HepG2 (cell line): ENCODE results near the gene FXYD5. TPM values are rescaled to one million over a fixed set of nuclear protein-coding genes. Genes with fewer than 3 reads are reported as not detected.

ENCODE experiments used
- EEA1 ChIP-seq: sonication (generic); formaldehyde crosslinking; IDR thresholded peaks from 2 replicates; pipeline ENCODE4 v1.5.1; 2020; ENCODE audit warnings: mild to moderate bottlenecking, missing genetic modification reagents, borderline replicate concordance
- HOXA3 ChIP-seq: sonication (generic); formaldehyde crosslinking; IDR thresholded peaks from 2 replicates; pipeline ENCODE4 v1.5.0; 2020; ENCODE audit warnings: missing genetic modification reagents
- MAFG ChIP-seq: sonication (generic); formaldehyde crosslinking; IDR thresholded peaks from 2 replicates; pipeline ENCODE4 v1.5.1; 2020; ENCODE audit warnings: mild to moderate bottlenecking, missing genetic modification reagents
- NFE2 ChIP-seq: sonication (generic); formaldehyde crosslinking; IDR thresholded peaks from 2 replicates; pipeline ENCODE4 v1.4.0; 2020; ENCODE audit warnings: missing genetic modification reagents
- SP4 ChIP-seq: sonication (generic); formaldehyde crosslinking; IDR thresholded peaks from 2 replicates; pipeline ENCODE4 v1.8.1; 2023; ENCODE audit warnings: mild to moderate bottlenecking, missing genetic modification reagents
- XBP1 ChIP-seq: sonication (generic); formaldehyde crosslinking; IDR thresholded peaks from 2 replicates; pipeline ENCODE4 v1.5.0; 2020; ENCODE audit warnings: missing genetic modification reagents
- ZNF777 ChIP-seq: sonication (generic); formaldehyde crosslinking; IDR thresholded peaks from 2 replicates; pipeline ENCODE4 v1.4.0; 2020; ENCODE audit warnings: missing genetic modification reagents
- ZNF792 ChIP-seq: IDR thresholded peaks from 2 replicates; pipeline ENCODE4 v1.6.1; 2016
- polyA plus RNA-seq, 8 experiments: library from polyadenylated mRNA; depleted of rRNA in 3 of 8; stranded (reverse) in 7 of 8; unstranded in 1 of 8; fragments of >200 nt; fragmentation: Illumina TruSeq in 4 of 8; extraction: Trizol in 4 of 8; gene quantifications; 2 replicates each; pipeline versions ENCODE4 v1.2.1 to v1.2.3, GENCODE V29; 2011 to 2016; ENCODE audit warnings: low read depth in 4 of 8, missing spikeins in 1 of 8, mixed read lengths in 1 of 8; ENCODE audit not compliant: insufficient read depth in 1 of 8
- total RNA-seq, 5 experiments: library from RNA; depleted of rRNA; stranded (reverse); fragments of >200 nt; fragmentation: Illumina TruSeq; extraction: Trizol; gene quantifications; 2 replicates each; pipeline ENCODE4 v1.2.3, GENCODE V29; 2016; ENCODE audit warnings: low read depth in 1 of 5
- TF ChIP-seq, protein P1 (sequence below): sonication (generic); formaldehyde crosslinking; conservative IDR thresholded peaks from 2 replicates; pipeline ENCODE4 v1.8.0; 2022; ENCODE audit warnings: low read depth, missing genetic modification reagents
- TF ChIP-seq, protein P2 (sequence below): sonication (generic); formaldehyde crosslinking; IDR thresholded peaks from 2 replicates; pipeline ENCODE4 v1.9.0; 2021; ENCODE audit warnings: missing genetic modification reagents, mild to moderate bottlenecking, borderline replicate concordance
- TF ChIP-seq, protein P3 (sequence below), 2 experiments: fragments of 450-650 bp in 1 of 2; sonication (generic) in 1 of 2; formaldehyde crosslinking in 1 of 2; IDR thresholded peaks; 2 replicates each; pipeline versions ENCODE4 v1.6.1 to v1.8.0; 2016 to 2022; ENCODE audit warnings: antibody characterized with exemption in 1 of 2, mild to moderate bottlenecking in 1 of 2, missing genetic modification reagents in 1 of 2
- TF ChIP-seq, protein P4 (sequence below): sonication (generic); formaldehyde crosslinking; conservative IDR thresholded peaks from 2 replicates; pipeline ENCODE4 v1.4.0; 2020; ENCODE audit warnings: missing genetic modification reagents
- TF ChIP-seq, protein P5 (sequence below): sonication (generic); formaldehyde crosslinking; IDR thresholded peaks from 2 replicates; pipeline ENCODE4 v1.5.1; 2020; ENCODE audit warnings: mild to moderate bottlenecking, missing genetic modification reagents, borderline replicate concordance

Gene FXYD5
- total and polyA plus RNA-seq, 2 of the 13 experiments (the other 11 are each of a cell fraction or from before 2014, with no cell fraction given): 0.65 TPM; not detected in 1

DNA sequence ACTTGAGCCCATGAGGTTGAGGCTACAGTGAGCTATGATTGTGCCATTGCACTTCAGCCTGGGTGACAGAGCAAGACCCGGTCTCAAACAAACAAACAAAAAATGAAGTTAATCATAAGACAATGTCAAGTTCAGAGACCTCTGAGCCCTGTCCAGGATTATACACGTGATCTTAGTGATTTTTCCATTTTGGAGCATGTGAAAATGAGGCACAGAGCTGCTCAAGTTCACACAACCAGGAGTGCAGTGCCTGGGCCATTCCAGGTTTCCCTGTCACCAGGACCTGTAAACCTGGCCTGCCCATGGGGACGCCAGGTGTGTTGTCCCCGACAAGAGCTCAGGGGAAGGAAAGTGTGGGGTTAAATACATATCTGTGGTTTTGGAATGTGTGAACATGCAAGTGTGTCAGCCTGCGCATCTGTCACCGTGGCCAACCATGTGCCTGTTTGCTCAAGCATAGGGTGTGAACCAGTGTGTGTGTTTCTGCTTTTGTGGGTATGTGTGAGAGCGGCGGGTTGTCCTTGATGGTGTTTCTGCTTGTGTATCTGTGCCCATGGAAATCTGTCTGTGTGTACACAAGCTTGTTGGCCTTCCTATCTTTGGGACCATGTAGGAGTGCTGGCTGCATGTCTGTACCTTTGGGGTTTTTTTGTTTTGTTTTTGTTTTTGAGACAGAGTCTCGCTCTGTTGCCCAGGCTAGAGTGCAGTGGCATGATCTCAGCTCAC lies 17.4 kb upstream of the FXYD5 start (continued):
- TF ChIP-seq, protein P1, sequence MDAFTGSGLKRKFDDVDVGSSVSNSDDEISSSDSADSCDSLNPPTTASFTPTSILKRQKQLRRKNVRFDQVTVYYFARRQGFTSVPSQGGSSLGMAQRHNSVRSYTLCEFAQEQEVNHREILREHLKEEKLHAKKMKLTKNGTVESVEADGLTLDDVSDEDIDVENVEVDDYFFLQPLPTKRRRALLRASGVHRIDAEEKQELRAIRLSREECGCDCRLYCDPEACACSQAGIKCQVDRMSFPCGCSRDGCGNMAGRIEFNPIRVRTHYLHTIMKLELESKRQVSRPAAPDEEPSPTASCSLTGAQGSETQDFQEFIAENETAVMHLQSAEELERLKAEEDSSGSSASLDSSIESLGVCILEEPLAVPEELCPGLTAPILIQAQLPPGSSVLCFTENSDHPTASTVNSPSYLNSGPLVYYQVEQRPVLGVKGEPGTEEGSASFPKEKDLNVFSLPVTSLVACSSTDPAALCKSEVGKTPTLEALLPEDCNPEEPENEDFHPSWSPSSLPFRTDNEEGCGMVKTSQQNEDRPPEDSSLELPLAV: no peak
- TF ChIP-seq NFE2 (CRISPR knock-in tag) (no peak), MAFG (CRISPR knock-in tag) (no peak), XBP1 (CRISPR knock-in tag) (no peak), HOXA3 (CRISPR knock-in tag) (peak; percentile 39; the same call in 1 of the 2 replicates), SP4 (CRISPR knock-in tag) (no peak), ZNF792 (CRISPR knock-in tag) (no peak), ZNF777 (CRISPR knock-in tag) (no peak), EEA1 (no peak)
- TF ChIP-seq, protein P2, sequence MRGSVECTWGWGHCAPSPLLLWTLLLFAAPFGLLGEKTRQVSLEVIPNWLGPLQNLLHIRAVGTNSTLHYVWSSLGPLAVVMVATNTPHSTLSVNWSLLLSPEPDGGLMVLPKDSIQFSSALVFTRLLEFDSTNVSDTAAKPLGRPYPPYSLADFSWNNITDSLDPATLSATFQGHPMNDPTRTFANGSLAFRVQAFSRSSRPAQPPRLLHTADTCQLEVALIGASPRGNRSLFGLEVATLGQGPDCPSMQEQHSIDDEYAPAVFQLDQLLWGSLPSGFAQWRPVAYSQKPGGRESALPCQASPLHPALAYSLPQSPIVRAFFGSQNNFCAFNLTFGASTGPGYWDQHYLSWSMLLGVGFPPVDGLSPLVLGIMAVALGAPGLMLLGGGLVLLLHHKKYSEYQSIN (CRISPR knock-in tag): no peak
- TF ChIP-seq, protein P3, sequence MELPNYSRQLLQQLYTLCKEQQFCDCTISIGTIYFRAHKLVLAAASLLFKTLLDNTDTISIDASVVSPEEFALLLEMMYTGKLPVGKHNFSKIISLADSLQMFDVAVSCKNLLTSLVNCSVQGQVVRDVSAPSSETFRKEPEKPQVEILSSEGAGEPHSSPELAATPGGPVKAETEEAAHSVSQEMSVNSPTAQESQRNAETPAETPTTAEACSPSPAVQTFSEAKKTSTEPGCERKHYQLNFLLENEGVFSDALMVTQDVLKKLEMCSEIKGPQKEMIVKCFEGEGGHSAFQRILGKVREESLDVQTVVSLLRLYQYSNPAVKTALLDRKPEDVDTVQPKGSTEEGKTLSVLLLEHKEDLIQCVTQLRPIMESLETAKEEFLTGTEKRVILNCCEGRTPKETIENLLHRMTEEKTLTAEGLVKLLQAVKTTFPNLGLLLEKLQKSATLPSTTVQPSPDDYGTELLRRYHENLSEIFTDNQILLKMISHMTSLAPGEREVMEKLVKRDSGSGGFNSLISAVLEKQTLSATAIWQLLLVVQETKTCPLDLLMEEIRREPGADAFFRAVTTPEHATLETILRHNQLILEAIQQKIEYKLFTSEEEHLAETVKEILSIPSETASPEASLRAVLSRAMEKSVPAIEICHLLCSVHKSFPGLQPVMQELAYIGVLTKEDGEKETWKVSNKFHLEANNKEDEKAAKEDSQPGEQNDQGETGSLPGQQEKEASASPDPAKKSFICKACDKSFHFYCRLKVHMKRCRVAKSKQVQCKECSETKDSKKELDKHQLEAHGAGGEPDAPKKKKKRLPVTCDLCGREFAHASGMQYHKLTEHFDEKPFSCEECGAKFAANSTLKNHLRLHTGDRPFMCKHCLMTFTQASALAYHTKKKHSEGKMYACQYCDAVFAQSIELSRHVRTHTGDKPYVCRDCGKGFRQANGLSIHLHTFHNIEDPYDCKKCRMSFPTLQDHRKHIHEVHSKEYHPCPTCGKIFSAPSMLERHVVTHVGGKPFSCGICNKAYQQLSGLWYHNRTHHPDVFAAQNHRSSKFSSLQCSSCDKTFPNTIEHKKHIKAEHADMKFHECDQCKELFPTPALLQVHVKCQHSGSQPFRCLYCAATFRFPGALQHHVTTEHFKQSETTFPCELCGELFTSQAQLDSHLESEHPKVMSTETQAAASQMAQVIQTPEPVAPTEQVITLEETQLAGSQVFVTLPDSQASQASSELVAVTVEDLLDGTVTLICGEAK (IDR thresholded peaks at IDR 0.05): no peak
- TF ChIP-seq, protein P3 (CRISPR knock-in tag; IDR thresholded peaks at IDR 0.05): no peak
- TF ChIP-seq, protein P4, sequence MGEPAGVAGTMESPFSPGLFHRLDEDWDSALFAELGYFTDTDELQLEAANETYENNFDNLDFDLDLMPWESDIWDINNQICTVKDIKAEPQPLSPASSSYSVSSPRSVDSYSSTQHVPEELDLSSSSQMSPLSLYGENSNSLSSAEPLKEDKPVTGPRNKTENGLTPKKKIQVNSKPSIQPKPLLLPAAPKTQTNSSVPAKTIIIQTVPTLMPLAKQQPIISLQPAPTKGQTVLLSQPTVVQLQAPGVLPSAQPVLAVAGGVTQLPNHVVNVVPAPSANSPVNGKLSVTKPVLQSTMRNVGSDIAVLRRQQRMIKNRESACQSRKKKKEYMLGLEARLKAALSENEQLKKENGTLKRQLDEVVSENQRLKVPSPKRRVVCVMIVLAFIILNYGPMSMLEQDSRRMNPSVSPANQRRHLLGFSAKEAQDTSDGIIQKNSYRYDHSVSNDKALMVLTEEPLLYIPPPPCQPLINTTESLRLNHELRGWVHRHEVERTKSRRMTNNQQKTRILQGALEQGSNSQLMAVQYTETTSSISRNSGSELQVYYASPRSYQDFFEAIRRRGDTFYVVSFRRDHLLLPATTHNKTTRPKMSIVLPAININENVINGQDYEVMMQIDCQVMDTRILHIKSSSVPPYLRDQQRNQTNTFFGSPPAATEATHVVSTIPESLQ (CRISPR knock-in tag): no peak
- TF ChIP-seq, protein P5, sequence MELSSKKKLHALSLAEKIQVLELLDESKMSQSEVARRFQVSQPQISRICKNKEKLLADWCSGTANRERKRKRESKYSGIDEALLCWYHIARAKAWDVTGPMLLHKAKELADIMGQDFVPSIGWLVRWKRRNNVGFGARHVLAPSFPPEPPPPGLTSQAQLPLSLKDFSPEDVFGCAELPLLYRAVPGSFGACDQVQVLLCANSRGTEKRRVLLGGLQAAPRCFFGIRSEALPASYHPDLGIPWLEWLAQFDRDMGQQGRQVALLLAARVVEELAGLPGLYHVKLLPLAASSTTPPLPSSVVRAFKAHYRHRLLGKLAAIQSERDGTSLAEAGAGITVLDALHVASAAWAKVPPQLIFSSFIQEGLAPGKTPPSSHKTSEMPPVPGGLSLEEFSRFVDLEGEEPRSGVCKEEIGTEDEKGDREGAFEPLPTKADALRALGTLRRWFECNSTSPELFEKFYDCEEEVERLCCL (CRISPR knock-in tag): no peak
